ENCODE measurements around the gene ARHGDIG.

The ARHGDIG gene

DNA sequence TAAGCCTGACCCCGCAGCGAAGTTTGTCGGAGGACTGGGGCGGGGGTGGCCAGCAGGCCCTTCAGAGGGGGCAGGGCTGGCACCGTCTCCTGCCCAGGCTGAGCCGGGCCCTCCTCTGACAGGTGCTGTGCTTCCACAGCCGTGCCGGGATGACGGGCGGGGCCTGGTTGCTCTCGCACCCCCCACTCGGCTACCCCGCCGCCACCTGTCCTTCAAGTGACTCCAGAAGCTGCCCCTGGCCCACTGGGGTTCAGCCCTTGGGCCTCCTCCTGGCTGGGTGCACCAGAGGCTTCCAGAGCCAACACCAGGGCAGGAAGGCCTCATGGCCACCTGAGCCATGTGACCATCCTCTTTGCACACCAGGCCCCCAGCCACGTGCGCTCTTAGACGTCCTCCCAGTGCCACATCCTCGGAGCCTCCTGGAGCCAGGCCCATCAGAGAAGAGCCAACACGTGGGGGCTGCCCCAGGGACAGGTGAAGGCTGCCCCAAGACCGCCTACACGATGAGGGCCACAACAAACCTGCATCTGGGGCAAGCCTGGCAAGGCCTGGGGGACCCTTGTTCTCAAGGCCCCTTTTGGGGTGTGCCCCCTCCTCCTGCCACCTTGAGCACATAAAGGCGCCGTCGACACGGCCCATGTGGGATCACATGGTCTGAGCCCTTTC, 9.8 kb downstream of the ARHGDIG start:
- TF ChIP-seq, protein P1, sequence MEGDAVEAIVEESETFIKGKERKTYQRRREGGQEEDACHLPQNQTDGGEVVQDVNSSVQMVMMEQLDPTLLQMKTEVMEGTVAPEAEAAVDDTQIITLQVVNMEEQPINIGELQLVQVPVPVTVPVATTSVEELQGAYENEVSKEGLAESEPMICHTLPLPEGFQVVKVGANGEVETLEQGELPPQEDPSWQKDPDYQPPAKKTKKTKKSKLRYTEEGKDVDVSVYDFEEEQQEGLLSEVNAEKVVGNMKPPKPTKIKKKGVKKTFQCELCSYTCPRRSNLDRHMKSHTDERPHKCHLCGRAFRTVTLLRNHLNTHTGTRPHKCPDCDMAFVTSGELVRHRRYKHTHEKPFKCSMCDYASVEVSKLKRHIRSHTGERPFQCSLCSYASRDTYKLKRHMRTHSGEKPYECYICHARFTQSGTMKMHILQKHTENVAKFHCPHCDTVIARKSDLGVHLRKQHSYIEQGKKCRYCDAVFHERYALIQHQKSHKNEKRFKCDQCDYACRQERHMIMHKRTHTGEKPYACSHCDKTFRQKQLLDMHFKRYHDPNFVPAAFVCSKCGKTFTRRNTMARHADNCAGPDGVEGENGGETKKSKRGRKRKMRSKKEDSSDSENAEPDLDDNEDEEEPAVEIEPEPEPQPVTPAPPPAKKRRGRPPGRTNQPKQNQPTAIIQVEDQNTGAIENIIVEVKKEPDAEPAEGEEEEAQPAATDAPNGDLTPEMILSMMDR (IDR thresholded peaks at IDR 0.05; ENCODE audit: insufficient read depth, low read depth, low read length, missing control alignments), result no peak
- no peak for DNase-seq (ENCODE audit: low read depth)

DNA sequence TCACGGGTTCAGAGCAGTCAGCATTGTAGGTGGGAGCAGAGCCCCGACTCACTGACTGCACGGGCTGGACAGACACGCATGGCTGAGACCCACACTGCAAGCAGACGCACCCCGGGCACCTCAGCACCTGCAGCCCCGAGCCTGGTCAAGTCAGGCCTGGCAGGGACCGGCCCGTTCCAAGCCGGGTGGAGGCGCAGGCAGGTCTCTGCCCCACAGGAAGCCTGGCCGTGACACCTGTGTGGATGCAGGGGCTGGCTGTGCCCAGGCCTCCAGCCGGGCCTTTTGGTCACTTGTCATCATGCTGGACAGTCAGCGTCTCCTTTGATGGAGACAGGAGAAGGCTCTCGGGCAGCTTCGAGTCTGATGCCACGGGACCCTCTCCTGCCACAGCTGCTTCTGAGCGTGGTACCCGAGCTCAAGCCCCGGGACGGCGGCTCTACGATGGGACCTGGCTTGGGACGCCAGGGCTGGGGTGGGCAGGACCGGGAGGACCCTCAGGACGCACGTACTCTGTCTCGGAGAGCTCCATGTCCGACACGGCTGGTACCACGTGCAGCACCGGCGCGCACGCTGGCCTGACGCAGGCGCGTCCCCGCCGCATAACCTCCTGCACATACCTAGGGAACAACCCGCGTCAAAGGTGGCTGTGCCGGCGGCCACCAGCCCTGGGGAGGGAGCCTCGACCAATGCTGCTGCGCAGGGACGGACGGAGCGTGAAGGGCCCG, 10.5 kb downstream of the ARHGDIG start:
- TF ChIP-seq, protein P1 (IDR thresholded peaks at IDR 0.05; ENCODE audit: insufficient read depth, low read depth, low read length, missing control alignments), result no peak
- DNase-seq (ENCODE audit: low read depth), result no peak
- no peak overlapping the region for H3K4me3 ChIP-seq (ENCODE audit: low read length)

More for the DNA sequence above, 9.8 kb downstream of the ARHGDIG start:
- no peak overlapping the region for H3K4me3 ChIP-seq (ENCODE audit: low read length)

DNA sequence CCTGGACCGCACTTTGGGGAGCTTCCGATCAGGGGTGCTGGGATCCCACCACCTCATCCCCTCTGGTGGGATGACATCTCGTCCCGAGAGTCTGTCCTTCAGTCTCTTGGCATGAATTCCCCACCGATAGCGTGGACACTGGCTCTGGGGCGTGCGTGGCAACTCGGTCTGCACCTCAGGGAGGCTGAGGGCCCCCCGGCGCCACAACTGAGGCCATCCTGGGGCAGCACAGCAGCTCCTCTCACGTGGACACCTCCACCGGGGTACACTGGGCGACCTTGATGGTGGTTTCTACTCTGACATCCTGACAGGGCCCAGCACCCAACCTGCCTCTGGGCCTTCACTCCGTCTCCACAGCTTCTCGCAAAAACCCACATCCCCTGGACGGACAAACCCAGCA, 11.1 kb downstream of the ARHGDIG start:
- H3K4me3 ChIP-seq (ENCODE audit: low read length), result no peak overlapping the region
- TF ChIP-seq, protein P1 (IDR thresholded peaks at IDR 0.05; ENCODE audit: insufficient read depth, low read depth, low read length, missing control alignments), result no peak
- no peak for DNase-seq (ENCODE audit: low read depth)

DNA sequence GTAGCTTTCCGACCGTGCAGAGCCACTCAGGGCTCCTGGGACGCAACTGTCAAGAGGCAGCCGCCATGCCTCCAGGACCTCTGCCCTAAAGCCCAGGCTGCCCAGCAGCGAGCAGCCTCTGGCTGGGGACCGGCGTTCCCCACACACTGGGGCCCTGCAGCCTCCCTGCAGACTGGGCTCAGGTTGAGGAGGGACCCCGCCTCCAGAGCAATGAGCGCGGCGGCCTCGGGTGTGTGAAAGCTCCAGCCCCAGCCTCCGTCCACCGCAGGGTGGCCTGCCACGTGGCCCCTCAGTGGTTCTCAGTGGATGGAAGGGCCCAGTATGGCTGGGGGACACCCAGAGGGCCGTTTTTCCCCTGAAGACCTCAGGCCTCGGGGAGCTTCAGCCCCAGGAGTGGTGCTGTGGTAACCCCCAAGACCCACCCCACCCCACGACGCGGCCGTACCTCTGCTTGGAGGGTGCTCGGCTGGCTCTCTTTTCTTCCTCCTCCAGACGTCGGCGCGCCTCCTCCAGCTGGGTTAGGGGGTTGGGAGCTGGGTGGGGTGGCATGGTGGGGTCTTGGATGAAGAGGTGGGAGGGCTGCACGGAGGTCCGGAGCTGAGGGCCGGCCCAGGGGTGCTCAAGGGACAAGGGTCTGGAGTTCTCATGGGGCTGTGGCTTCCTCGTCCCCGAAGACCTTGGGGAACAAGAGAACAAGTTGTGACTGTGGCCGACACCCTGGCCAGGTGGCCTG, 12.8 kb downstream of the ARHGDIG start:
- DNase-seq (ENCODE audit: low read depth), result no peak
- TF ChIP-seq, protein P1 (IDR thresholded peaks at IDR 0.05; ENCODE audit: insufficient read depth, low read depth, low read length, missing control alignments), result no peak
- no peak overlapping the region for H3K4me3 ChIP-seq (ENCODE audit: low read length)

DNA sequence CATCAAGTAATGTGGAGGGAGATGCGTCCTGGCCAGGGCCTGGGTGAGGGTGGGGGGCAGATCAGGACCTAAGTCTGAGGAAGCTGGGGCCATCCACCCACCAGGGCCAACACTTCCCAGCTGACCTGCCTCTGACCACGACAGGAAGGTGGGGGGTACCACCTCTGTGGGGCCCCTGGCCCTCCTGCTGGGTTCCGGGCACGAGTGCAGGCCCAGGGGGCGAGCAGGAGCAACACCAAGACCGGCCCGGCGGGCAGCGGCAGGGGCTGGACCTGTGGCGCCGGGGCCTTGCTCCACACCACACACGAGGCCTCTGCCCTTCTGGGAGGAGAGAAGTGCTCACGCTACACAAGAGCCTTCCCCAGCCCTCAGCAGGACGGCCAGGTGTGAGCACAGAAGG, 15.9 kb downstream of the ARHGDIG start:
- H3K4me3 ChIP-seq (ENCODE audit: low read length), result no peak overlapping the region
- no peak for DNase-seq (ENCODE audit: low read depth)
- TF ChIP-seq, protein P1 (IDR thresholded peaks at IDR 0.05; ENCODE audit: insufficient read depth, low read depth, low read length, missing control alignments), result no peak

DNA sequence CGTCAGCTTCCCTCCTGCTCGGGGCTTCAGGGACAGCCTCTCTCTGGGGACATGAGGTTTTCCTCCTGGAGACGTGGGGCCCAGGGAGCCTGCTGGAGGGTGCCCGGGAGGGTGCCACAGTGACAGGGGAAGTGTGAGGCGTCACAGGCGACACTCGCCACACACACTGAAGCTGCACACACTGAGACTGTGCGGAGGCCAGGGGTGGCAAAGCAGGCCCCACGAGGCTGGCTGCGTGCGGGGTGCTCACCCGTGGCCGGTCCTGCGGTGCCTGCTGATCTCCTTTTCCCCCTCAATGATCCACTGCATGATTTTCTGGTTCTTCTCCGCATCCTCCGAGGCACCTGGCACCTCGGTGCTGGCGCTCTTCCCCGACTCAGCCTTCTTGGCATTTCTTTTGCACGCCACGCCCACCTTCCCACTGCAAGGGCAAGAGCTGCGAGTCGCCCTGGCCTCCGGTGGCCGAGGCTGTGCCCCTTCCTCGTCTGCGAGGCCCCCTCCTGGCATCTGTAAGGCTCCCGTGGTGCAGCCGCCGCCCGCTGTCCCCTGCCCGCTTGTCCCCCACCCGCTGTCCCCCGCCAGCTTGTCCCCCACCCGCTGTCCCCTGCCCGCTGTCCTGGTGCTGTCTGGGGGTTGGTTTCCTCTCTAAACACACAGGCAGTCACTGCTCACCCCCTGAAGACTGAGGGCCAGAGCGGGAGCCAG, 16.6 kb downstream of the ARHGDIG start:
- DNase-seq (ENCODE audit: low read depth), result no peak
- no peak overlapping the region for H3K4me3 ChIP-seq (ENCODE audit: low read length)
- TF ChIP-seq, protein P1 (IDR thresholded peaks at IDR 0.05; ENCODE audit: insufficient read depth, low read depth, low read length, missing control alignments), result no peak
